SH-SY5Y (cell line): Measurements from ENCODE around the gene CCDC85C.

Source experiments
- GATA2 ChIP-seq: IDR thresholded peaks from 2 replicates; pipeline ENCODE4 v1.6.1; 2011; ENCODE audit warnings: mild to moderate bottlenecking, low read depth, low read length
- GATA3 ChIP-seq: IDR thresholded peaks from 2 replicates; pipeline ENCODE4 v1.6.1; 2011; ENCODE audit warnings: low read depth, mild to moderate bottlenecking, low read length, moderate library complexity

DNA sequence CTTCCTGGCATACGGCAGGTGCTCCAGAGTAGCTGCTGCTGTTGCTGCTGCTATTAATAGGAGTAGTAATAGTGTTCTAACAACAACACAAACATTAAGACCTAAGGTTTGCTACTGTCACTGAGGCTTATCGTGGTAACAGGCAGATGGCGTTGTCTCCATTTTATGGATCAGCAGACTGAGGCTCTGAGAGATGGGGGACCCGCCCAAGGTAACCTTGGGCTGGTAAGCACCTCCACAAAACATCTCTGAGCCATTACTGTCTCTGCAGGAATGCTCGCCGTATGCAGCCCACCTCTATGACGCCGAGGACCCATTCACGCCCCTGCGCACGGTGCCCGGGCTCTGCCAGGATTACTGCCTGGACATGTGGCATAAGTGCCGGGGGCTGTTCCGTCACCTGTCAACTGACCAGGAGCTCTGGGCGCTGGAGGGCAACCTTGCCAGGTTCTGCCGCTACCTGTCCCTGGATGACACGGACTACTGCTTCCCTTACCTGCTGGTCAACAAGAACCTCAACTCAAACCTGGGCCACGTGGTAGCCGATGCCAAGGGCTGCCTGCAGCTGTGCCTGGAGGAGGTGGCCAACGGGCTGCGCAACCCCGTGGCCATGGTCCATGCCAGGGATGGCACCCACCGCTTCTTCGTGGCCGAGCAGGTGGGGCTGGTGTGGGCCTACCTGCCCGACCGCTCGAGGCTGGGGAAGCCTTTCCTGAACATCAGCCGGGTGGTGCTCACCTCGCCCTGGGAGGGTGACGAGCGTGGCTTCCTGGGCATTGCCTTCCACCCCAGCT, 48.1 kb upstream of the CCDC85C start:
- TF ChIP-seq GATA2 (no peak), GATA3 (no peak)
